HPDE6-E6E7 (cell line): ENCODE results near the gene ATP2B2.
A peak's percentile ranks its signal among the peaks of the same experiment; 100 is the strongest.

Experiments
- DNase-seq: peaks from one replicate; pipeline ENCODE4 v3.0.0; 2011; ENCODE audit warnings: missing footprints; ENCODE audit errors: extremely low spot score

Gene ATP2B2

DNA sequence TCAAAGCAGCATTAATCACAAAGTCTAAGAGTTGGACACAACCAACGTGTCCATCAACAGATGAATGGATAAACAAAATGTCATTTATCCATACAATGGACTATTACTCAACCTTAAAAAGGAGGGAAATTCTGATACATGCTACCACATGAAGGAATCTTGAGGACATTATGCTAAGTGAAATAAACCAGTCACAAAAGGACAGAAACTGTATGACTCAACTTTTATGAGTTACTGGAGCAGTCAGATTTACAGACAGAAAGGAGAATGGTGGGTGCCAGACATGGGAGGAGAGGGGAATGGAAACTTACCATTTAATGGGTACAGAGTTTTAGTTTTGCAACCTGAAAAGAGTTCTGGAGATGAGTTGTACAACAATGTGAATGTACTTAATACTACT is 141.5 kb downstream of the ATP2B2 start:
- DNase-seq: no peak

DNA sequence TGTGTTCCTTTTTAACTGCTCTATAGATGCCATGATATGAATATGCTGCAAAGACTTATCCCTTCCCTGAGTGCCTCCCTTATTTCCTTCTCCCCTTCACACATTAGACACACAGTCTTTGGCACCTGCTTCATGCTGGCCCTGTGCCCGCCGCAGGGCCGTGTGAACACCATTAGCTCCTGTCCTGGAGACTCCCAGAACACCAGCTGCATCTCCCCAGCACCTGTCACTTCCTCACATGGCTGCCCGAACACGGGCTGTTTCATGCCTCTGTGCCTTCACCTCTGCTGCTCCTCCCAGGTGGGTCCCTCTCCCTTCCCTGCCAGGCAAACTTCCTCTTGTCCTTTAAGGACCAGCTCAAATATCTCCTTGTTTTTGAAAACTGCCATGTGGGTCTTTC is 144.0 kb downstream of the ATP2B2 start:
- no peak for DNase-seq

DNA sequence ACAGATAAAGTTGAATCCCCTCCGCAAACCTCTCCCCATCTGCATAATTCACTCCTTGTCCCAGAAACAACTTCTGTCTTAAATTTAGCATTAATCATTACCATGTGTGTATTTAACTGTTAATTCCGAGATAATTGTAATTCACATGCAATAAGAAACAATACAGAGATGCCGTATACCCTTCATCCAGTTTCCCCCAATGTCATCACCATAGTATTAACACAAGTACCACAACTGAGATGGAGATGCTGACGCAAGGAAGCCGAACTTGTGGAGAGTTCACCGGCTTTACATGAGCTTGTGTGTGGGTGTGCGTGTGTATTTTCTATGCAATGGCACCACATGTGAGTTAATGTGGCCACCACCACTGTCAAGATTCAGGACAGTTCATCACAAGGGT is 144.9 kb downstream of the ATP2B2 start:
- DNase-seq: no peak

DNA sequence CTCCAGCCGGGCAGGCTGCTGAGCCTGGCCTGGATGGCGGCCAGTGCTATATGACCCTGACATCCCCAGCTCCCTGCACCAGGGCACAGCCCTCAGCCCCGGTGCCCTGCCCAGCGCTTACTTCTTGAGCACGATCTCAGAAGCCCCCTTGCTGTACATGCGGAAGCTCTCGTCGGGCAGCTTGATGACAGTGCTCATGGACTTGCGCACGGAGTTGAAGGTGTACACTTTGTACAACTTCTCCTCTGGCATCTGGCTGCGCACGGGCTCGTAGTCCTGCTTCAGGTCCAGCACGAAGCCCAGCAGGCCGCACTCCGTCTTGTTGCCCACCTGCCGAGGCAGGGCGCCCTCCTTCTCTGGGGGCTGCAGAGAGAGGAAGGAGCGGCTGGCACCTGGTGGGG is 145.6 kb downstream of the ATP2B2 start:
- no peak for DNase-seq

DNA sequence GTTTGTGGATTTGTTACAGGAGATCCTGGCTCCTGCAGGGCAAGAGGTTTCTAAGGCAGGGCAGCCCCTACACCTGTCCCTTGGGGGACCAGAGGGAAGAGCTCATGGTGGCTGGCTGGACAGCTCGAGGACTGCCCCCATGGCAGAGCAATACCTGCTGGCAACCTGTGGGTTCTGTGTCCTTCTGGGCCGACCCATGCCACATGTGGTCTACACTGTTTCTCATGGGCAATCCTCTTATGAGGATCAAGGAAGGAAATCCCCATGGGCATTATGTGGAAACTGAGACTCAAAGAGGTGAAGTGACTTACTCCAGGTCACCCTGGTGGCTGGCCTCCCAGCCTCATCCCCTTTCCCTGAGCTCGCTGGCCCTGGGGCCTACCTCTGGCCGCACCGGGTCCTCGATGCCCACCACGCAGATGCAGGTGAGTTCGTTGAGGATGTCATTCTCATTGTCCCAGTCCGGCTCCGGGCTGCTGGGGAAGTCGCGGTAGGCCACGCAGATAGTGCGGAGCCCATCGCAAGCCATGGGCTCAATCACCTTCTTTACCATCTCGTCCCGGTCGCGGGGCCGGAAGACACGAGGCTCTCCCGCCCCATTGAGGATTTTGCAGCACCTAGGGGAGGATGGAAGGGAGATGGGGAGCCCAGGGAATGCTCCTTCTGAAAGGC is 146.9 kb downstream of the ATP2B2 start:
- no peak for DNase-seq

DNA sequence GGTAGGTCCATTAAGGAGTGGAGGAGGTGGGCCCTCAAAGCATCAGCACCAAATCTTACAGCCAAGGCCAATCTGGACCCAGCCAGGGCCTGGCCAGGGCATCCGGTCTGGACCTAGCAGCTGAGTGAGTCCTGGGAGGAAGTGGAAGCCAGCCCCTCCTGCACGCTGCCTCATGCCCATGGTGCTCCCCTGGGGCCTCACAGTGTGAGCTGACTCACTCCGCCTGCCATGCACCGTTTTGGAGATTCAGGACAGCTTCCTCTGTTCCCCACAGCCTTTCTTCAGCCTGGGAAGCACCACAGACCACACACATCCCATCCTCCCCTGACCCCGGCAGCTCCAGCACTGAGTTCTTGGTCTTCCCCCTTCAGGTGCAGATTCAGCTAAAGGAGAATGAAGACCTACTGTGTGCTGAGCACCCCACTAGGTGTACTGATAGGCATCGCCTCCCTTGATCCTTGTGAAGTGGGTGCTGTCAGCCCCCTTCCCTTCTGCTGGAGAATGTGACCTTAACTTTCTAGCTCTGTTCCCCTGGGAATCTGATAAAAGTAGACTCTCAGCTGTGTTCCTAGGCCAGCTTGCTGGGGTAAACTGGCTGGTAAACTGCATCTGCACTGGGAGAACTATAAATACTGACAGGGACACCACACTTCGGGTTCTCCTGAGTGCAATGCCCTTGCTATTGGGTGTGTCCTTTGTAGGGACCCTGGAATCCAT is 147.6 kb downstream of the ATP2B2 start:
- DNase-seq: peak; percentile 22

DNA sequence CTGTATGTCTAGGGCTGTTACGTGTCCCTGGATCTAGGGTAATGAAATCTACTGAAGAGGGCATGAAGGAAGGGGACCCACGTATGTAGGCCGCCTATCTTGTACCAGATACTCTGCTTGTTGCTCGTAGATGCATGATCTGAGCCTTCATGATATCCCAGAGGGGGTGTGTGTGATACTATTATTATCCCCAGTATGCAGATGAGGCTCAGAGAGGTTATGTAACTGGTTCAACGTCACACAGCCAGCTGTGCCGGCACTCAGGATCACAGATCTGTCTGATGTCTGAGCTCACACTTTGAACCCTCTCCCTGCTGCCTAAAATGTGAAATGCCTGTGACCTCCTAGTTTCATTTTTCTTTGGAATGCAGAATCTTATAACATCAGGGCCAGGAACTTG is 148.3 kb downstream of the ATP2B2 start:
- DNase-seq: no peak

DNA sequence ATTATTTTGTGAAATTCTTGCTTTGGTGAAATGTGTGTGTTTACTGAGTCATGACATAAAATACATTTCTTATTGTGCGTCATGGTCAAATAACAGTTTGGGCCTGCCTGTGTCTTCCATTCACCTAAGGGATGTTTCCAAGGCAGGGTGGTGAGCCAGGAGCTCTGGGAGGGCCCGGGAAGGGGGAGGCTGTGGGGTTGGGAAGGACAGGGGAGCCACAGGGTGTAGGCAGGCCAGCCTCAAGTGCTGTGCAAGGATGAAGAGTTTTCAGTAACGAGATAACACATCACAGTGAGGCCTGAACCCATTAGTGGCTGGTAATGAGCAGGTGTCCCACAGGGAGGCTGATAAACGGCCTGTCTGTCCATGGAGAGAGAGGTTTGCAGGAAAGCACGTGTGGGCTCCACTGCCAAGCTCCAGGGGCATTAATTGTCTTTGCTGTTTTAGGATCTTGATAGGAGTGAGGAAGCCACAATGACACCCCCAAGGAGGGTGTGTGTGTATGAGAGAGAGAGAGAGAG is 148.9 kb downstream of the ATP2B2 start:
- DNase-seq: no peak

DNA sequence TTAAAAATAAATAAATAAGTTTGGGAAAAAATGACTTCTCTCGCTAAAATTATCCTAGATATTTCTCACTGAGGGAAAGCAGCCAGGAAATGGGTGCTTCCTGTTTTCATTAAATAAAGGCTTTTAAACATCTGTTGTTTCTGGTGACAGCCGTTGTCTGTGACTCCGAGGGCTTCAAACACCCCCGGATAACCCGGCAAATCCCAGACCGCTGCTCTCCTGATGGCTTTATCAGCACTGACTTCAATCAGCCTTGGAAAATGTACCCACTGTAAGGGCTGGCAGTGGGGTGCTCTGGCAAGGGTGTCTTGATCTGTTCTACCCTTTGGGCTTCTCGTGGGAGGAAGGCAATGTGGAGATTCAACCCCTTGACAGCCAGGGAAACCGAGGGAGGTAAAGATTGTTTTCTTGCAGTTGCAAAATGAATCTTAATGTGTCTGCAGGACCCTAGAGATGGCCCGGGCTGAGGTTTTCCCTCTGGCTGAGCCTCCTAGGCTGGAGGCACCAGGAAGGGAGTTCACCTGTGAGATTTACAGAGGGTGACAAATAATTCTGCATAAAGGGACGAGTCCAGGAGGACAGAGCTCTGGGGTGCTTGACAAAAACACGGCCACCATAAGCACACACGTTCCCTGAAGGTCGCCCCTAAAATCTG is 150.9 kb downstream of the ATP2B2 start:
- no peak for DNase-seq

DNA sequence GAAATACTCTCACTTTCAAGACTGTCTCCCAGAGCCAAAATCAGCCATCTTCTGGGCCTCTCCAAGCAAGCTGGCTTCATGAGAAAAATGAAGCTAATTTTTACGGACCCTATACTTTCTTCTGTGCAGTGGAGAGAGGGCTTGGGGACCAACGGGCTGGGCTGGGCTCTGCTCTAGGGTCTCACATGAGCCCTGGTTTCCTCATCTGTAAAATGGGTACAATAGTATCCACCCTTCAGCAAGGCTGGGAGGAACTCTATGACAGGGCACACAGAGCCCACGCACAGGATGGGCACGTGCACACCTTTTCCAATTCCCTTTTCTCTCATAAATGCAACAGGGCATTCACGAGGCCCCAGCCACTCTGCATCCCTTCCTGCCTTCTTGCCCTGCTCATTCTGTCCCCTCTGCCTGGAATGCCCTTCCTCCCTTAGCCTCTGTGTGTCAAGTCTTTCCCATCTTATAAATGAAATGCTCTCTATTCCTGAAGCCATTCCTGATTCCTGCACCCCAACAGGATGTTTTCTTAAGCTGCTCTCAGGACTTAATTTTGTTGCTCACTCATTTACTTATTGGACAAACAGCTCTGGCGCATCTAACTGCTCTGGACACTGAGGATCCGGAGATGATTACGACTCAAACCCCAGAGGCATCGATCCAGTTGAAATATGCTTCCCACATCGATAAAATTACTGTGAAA is 151.6 kb downstream of the ATP2B2 start:
- DNase-seq: no peak

DNA sequence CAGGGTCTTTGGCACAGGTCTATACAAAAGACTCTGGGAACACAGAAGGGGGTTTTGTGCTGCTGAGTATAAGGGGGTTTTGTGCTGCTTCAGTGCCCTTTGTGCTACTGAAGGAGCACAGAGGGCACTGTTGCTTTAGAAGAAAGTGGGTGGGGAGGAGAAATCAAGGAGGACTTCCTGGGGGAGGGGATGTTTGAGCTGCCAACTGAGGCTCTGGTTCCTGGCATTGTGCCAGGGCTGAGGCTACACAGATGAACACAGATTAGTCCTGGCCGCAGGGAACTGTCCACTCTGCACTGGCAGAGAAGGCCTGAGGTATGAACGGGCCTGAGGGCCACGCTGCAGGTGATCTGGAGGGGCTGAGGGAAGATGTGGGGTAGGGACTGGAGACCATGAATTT is 152.2 kb downstream of the ATP2B2 start:
- no peak for DNase-seq

DNA sequence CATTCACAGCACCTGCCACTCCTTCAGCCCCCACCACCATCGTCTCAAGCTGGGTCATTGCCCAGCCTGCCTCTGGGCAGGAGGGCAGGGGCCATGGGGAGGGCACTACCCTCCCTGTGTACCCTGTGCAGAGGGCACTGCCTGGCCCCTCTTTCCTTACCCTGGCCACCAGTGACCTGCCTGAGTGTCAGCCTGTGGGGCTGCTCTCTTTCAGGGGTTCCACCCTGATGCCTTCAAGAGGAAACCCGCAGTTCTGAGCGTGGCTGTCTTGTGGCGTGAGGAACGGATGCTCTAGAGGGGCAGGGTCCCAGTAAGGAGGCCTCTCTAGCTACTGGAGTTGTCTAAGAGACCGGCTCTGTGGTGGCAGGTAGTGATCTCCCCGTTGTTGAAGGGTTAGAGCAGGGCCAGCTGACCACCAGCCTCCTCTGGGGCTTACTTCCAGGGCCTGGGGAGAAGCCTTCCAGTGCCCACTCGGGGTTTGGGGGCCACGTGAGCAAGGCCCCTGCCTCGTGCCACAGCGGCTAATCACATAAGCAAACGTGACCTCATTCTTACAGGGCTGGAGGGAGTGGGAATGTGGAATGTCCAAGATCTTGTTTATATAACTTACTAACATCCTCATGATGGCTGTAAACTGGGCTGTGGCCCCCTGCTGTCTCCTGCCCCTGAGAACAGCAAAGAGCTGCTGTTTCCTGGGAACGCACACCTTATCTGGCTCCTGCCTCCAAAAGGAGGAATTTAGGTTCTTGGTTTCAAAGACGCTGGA is 153.1 kb downstream of the ATP2B2 start:
- no peak for DNase-seq

DNA sequence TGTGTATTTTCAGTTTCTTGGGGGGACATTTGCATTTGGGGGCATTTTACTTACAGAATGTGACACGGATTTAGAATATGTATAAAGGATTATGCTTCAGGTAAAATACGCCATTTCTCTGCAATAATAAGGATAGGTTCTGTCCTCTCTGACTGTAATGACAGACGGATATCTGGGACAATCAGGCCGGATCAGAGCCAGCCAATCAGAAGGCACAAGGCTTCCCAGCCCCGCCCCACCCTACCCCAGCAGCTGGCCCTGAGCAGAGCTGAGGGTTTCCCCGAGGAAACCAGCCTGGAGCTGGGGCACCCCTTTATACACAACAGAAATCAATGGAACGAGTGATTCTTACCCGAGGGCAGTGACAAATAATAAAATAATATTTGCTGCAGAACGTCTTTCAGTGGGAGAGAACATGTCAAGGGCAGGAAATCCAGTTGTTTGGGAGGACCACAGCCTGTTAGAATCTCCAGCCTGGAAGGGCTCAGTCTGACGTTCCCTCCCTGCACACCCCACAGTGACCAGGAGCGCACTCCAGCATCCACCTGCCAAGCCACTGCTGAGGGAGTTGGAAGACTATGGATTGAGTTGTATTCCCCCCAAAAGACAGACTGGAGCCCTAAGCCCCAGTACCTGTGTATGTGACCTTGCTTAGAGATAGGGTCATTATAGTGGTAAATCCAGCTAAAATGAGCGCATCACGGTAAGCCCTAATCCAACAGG is 154.2 kb downstream of the ATP2B2 start:
- no peak for DNase-seq

DNA sequence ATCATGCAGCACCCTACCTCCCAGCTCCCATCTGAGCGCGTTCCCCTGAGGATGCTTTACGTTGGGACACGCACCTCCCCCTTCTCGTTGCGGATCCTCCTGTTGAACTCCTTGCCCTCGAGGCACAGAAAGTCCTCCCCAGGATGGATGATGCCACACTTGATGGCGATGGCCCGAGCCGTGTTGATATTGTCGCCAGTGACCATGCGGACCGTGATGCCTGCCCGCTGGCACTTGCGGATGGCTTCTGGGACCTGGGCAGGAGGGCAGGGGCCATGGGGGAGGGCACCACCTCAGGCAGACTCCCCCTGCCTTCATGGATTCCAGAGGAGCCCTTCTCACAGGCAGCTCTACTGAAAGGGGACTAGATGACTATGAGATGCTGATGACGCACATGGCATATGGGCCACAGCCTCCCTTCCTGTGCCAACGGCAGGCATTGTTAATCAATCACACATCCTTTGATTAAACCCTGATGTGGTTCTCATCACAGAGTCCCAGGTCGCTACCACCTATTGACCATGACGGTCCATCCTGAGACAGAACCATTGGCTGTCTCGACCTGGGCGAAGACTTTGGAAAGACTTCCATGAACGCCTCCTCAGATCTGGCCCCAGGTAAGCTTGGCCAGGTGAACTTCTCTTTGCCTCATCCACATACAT is 154.9 kb downstream of the ATP2B2 start:
- DNase-seq: no peak

DNA sequence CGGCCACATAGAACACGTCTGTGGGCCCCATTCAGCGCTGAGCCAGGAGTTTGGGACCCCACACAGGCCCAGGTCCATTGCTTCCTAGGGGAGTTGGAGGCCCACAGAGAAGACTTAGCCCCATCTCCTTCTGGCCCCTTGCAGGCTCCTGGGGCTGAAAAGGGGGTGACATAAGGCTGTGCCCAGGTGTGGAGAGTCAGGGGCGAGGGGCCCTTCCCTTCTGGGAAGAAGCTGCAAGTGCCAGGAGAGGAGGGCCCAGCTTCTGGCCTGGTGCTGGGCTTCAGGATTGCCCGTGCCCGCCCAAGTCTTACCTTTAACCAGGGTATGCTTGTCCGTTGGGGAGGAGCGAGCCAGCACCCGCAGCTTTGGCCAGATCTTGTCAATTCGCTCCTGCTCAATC is 155.6 kb downstream of the ATP2B2 start:
- no peak for DNase-seq

DNA sequence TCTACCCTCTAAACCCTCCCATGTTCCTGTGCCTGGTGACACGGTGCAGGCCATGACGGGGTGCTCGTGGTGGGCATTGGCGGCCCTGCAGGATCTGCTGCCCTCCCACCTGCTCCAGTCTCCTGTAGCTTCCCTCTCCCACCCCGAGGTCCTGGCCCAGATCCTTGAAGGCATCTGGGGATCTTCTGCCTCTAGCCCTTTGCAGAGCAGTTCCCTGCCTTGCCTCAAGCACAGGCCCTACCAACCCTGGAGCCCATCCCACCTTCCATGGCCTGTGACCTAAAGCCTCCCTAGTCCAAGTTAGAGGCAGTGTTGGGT is 157.0 kb downstream of the ATP2B2 start:
- DNase-seq: no peak

DNA sequence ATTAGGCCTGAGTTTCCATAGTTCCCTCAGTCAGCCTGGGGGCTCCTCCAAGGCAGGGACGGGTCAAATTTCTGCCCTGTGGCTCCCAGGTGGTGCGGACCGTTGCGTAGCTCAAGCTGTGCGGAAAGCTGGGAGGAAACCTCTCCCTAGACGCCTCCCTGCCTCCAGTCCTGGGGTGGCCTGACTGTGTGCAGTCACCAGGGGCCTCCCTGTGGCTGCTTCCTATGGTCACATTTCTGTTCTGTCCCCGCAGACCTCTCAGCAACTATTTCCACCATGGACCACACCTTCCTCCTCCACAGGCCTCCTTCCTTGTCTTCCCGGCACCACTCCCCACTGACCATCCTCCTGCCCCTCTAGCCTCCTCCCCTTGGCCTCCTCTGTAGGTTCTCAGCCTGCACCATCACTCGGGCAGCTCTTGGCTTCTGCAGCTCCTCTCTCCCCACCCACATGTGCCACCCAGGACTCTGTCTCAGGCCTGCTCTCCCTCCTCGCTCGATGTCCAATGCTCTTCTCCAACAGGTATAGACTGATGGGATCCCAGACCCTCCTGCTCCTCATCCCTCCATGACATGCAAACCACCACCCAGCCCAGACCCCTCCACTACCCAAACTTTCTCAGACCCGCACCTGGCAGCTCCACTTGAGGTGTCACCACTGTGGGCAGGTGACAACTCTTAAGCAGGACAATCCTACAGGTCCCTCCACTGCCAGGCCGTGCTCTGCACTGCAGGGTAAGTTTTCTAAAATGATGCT is 157.6 kb downstream of the ATP2B2 start:
- DNase-seq: no peak

DNA sequence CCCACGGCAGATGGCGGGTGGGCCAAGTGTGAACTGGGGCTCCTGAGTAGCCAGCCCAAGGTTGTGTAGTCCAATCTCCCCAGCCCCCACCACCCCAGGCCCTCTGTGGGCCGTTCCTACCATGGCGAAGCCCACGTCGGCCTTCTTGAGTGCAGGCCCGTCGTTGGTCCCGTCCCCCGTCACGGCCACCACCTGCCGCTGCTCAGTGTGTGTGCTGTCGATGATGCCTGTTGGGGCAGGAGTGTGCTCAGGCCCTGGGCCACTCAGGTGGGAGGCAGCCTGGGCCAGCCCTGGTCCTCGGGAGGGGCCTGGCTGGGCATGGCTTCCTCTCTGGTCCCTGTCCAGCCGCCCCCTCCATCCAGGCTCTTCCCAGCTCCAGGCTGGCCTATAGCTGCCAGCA is 159.5 kb downstream of the ATP2B2 start:
- no peak for DNase-seq

DNA sequence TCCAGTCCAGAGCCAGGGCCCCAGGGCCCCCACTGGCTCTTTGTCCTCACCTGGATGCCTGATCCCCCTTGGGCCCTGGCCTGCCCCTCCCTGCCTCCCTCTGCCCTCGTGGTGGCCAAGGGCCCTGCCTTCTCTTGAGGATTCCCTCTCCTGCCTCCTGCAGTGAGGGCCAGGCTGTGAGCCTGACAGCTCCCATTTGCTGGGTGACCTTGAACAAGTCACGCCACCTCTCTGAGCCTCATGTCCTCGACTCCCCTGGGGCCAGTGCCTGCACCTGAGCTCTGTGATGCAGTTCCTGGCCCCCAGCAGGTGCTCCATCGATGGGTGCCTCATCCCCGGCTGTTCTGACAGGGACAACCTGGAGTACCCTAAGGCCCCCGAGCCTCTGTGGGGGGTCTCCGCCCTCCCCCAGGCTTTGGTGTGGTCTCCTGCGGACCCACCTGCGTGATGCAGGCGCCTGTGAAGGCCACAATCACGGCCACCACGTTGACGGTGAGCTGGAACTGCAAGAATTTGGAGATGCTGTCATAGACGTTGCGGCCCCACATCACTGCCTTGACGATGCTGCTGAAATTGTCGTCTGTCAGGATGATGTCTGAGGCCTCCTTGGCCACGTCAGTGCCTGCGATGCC is 160.3 kb downstream of the ATP2B2 start:
- no peak for DNase-seq
